GM20431 (cell line): ENCODE data around the gene IL6.
"Not testable (repeated sequence)": the region's sequence is repeated elsewhere in the genome, so short reads cannot be mapped to it uniquely, and the experiment has no call there.

ENCODE experiments used
- in situ Hi-C: fragments of 300-500 bp; cut with MseI, MboI; formaldehyde crosslinking; loops from one replicate; pipeline ENCODE4 v1.15.0; 2020; ENCODE audit warnings: low sequenced_read_pairs; ENCODE audit not compliant: unreplicated experiment

IL6 gene

GRCh38 chr7:22726907-22727713 lies at the start of gene IL6:
TSS of gene IL6 (plus strand) at chr7:22727200. CDS start at chr7:22727263, 63 bp downstream.
- in situ Hi-C loops = loop anchor here (10.0 kb wide), 1 partner anchor 172 kb away; no protein-coding TSS in a partner anchor

GRCh38 chr7:22677263-22677662 lies 49.7 kb upstream of the IL6 start:
- in situ Hi-C loops = not testable (repeated sequence)

GRCh38 chr7:22677680-22678079 lies 49.3 kb upstream of the IL6 start:
- in situ Hi-C loops = no loop called here

- in situ Hi-C loops = no loop called here
These were observed 46.5 kb upstream of the IL6 start for GRCh38 chr7:22680482-22680911.

- in situ Hi-C loops = no loop called here
These were observed 45.7 kb upstream of the IL6 start for GRCh38 chr7:22681312-22681711.

- in situ Hi-C loops = no loop called here
These were observed 44.9 kb upstream of the IL6 start for GRCh38 chr7:22681852-22682657.

GRCh38 chr7:22683379-22683778 lies 43.6 kb upstream of the IL6 start:
- in situ Hi-C loops = no loop called here

- in situ Hi-C loops = no loop called here
These were observed 40.4 kb upstream of the IL6 start for GRCh38 chr7:22686620-22687019.

GRCh38 chr7:22688084-22688483 lies 38.9 kb upstream of the IL6 start:
- in situ Hi-C loops = no loop called here

GRCh38 chr7:22688934-22689333 lies 38.1 kb upstream of the IL6 start:
- in situ Hi-C loops = not testable (repeated sequence)

- in situ Hi-C loops = no loop called here
These were observed 32.3 kb upstream of the IL6 start for GRCh38 chr7:22694597-22695207.

GRCh38 chr7:22695476-22696132 lies 31.4 kb upstream of the IL6 start:
- in situ Hi-C loops = no loop called here

GRCh38 chr7:22696541-22697228 lies 30.3 kb upstream of the IL6 start:
- in situ Hi-C loops = no loop called here

- in situ Hi-C loops = no loop called here
These were observed 29.6 kb upstream of the IL6 start for GRCh38 chr7:22697322-22697859.

GRCh38 chr7:22697876-22698606 lies 29.0 kb upstream of the IL6 start:
- in situ Hi-C loops = no loop called here

- in situ Hi-C loops = no loop called here
These were observed 28.2 kb upstream of the IL6 start for GRCh38 chr7:22698767-22699166.

GRCh38 chr7:22700559-22701002 lies 26.4 kb upstream of the IL6 start:
- in situ Hi-C loops = no loop called here

- in situ Hi-C loops = no loop called here
These were observed 24.5 kb upstream of the IL6 start for GRCh38 chr7:22702516-22702915.
